CD4-positive, alpha-beta T cell treated with Interleukin-10 for 1 hour (primary cell): ENCODE results near the gene ZNF438.
A peak's percentile ranks its signal among the peaks of the same experiment; 100 is the strongest.
"Not testable (repeated sequence)": the region's sequence is repeated elsewhere in the genome, so short reads cannot be mapped to it uniquely, and the experiment has no call there.

Experiments
- DNase-seq: peaks from one replicate; pipeline ENCODE4 v3.0.0-alpha.2; 2020

Gene ZNF438

DNA sequence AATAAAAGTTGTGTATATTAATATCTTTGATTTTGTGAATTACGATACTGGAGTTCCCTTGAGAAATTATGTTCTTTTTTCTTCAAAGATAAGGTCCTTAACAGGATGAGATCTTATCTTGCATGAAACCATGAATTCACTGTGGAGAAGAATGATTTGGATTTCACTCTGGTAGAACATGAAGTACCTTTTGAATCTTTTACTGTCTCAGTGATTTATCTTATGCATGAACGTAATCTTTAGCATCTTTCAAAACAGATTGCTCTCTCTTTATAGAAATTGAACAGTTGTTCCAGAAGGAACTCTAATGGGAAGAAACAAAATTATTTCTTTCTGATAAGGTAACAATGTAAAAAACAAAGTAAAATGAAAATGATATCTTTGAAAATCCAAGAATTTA is 11.0 kb upstream of the ZNF438 start:
- no peak for DNase-seq

DNA sequence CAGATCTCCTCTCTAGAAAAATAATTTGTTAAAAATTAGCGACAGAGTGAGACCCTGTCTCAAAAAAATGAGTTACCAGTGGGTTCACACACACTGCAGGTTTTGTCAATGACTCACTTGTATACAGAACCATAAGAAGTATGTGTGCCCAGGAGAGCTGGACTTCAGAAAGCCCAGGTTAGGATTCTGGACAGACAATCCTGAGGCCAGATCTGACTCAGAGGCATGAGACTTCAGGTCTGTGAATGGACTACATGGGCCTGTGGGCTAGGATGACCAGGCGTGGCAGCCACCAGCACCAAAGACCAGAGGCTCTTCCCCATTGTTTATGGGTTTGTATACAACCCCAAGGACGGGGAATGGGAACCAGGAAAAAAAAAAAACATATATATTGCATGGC is 9.3 kb upstream of the ZNF438 start:
- no peak for DNase-seq

DNA sequence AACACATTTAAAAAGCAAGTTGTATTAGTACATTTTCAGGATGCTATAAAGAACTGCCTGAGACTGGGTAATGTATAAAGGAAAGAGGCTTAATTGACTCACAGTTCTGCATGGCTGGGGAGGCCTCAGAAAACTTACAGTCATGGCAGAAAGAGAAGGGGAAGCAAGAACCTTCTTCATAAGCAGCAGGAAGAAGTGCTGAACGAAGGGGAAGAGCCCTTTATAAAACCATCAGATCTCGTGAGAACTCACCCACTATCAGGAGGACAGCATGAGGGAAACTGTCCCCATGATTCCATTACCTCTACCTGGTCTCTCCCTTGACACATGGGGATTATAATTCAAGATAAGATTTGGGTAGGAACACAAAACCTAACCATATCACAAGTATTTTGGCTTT is 7.3 kb upstream of the ZNF438 start:
- DNase-seq: not testable (repeated sequence)

- no peak for DNase-seq
Observed at GRCh38 chr10:31037749-31038148, 6.1 kb upstream of the ZNF438 start.

DNA sequence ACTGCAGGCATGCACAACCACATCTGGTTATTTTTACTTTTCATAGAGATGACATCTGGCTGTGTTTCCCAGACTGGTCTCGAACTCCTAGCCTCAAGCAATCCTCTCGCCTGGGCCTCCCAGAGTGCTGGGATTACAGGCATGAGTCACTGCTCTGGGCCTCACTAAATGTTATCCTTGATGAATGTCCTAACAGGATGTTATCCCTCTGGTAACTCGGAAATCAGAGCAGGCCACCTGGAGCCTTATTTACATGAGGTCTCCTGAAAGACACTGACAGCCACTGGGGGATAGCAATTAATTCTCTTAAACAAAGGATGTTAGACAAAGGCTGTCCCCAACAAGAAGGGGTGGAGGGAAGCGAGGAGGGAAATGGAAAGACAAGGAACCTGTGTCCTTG is 4.5 kb upstream of the ZNF438 start:
- no peak for DNase-seq

GRCh38 chr10:31035266-31035798 is 3.7 kb upstream of the ZNF438 start:
- DNase-seq: no peak

- no peak for DNase-seq
Observed at GRCh38 chr10:31034098-31034909, 2.6 kb upstream of the ZNF438 start.

GRCh38 chr10:31033147-31033546 is 1.5 kb upstream of the ZNF438 start:
- DNase-seq: no peak

DNA sequence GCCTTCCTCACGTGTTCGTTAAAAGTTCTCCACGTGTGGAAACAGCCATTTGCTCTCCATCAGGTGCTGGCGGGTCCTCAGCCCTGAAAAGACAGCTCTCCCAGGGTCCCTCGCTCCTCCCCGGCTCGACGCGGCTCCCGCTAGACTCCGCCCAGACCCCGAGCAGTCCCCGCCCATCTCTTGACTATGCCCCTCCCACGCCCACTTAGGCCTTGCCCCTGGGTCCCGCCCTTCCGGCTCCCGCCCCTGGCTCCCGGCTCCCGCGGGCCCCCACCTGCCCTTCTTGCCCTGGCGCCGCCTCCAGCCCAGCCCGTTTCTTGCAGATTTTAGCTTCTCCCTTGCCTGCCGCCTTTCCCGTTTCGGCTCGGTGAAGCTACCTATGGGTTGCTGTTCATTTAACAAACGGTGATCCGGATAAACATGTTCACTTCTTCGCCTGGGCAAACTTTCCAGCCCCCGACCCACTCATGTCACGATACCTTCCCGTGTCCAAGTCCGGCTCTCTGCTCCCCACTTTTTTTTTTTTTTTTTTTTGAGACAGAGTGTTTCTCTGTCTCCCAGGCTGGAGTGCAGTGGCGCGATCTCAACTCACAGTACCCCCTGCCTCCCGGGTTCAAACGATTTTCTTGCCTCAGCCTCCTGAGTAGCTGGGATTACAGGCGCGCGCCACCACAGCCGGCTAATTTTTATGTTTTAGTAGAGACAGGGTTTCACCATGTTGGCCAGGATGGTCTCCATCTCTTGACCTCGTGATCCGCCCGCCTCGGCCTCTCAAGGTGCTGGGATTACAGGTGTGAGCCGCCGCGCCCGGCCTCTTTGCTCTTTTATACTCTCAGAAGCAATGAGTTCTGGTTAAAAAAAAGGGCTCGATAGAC is 830 bp upstream of the ZNF438 start:
- peak; percentile 96 for DNase-seq

GRCh38 chr10:31031205-31031557 is 484 bp downstream of the ZNF438 start:
- no peak for DNase-seq

DNA sequence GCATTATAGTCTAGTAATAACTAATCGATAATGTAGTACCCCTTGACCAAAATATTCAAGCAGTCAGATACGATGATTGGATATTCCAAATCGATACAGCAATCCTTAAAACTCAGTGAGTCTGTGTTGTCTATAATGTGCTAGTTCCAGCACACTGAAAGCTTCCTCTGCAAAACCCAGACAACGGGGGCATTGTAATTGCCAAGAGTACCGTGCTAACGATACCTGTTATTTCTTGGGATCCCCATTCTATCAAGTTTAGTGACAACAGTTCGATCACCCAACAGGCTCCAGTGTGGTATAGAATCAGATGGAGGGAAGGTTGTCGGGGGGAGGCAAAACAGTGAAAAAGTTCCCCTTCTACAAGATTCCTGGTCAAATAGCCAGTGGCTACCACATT is 865 bp downstream of the ZNF438 start:
- DNase-seq: no peak

DNA sequence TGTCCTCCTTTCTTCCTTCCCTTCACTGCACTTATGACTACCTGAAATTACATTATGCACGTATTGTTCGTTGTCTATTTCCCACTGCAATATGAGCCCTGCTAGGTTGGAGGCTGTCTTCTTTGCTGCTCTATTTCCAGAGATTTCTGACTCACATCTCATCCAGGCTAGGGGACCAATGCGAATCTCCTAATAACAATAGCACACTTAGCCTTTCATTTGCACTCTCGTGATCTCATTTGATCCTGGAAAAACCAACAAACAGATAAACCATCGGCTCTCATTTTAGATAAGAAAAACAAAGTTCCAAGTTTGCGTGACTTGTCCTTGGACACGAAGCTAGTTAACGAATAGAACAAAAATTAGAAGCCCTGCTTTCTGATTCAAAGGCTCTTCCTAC is 1.4 kb downstream of the ZNF438 start:
- no peak for DNase-seq

- no peak for DNase-seq
Observed at GRCh38 chr10:31028081-31028480, 3.6 kb downstream of the ZNF438 start.

GRCh38 chr10:31026279-31026678 is 5.4 kb downstream of the ZNF438 start:
- not testable (repeated sequence) for DNase-seq

DNA sequence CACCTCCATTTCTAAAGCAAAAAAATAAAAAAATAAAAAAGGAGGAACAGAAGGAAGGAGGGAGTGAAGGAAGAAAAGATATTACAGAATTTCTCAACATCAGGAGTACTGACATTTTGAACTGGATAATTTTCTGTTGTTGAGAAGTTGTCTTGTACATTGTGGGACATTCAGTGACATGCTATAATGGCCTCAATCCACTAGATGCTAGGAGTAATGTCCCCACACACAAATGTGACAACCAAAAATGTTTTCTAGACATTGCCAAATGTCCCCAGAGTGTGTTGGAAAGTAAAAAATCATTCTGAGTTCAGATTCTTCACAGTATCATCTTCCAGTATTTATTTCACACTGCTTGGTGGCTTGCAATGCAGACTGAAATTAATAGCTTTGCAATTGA is 6.5 kb downstream of the ZNF438 start:
- no peak for DNase-seq

- no peak for DNase-seq
Observed at GRCh38 chr10:31023558-31023957, 8.1 kb downstream of the ZNF438 start.

GRCh38 chr10:31020209-31020608 is 11.5 kb downstream of the ZNF438 start:
- no peak for DNase-seq

DNA sequence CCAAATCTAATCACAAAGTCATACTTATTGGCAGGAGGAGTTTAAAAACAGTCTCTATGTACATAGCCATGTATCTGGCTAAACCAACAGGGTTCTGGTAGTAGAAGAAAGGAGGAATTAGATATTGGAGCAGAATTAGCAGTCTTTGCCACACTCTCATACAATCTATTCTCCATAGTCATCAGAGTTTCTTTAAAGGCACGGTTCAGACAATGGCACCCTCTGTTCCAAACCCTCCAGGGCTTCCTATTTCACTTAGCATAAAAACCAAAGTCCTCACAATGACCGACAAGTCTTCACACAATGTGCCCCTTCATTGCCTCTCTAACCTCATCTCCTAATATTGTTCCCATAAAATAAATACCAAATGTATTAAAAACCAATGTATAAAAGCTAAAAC is 12.7 kb downstream of the ZNF438 start:
- no peak for DNase-seq

DNA sequence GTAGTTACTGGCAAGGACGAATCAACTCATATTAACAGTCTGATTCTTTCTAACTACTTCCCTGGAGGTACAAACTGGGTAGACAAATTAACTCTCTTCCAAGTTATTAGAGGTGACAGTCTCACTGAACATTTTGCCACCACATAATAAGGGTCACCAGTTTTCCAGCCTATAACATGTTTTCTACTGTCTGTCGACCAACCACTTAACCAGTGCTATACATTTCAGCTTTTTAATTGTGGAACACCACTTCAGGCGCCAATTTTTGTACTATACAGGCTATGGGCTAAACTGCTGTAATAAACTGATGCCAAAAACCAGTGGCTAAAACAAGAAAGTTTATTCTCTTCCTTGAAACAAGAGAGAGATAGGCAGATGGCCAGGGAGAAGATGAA is 13.3 kb downstream of the ZNF438 start:
- no peak for DNase-seq

DNA sequence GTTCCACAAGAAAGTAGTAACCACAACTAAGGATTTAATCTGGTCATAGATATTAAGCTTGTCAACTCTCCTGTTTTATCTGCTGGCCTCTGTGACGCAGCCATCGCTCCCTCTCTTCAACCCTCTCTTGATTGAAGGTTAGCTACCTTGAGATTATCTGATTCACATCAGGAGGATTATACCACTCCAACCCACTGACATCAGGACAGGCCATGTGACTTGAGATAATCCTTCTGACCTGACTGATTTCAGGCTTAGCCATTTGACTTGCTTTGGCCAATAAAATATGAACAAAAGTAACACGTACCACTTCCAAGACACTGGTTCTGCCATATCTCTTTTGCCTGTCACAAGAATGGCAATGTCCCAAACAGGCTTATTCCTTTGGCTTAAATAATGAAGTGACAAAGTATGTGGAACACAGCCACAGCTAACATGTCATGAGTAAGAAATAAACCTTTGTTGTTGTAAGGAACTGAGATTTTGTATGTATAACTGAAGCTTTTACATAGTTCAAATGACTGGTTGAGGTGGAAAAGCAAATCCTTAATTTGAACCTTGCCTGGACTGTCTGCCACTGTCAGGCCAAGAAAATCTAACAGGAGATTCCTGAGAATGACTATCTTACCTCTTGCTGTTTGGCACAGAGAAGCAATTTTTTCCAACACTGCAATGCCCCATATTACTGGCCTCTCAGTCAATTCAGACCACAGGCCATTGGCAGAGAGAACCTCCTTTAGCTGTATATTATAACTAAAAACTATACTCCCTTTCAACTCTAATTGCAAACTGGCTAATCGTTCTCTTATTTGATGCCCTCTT is 13.9 kb downstream of the ZNF438 start:
- no peak for DNase-seq

- DNase-seq: no peak
Observed at GRCh38 chr10:31014161-31014875, 17.3 kb downstream of the ZNF438 start.

GRCh38 chr10:31013331-31013730 is 18.3 kb downstream of the ZNF438 start:
- no peak for DNase-seq

DNA sequence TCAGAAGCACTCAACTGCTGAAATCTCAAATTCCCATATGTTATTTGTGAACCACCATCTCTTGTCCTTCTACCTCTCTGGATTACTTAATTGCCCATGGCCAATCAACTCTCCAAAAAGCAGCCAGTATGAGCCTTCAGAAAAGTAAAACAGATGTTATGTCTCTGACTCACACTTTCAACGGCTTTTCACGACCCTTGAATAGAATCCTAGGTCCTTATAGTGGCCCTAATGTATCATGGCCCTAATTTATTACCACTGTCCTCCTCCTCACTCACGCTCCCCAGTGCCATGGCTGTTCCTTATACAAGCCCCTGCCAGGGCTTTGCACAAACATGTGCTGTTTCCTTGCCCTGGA is 20.0 kb downstream of the ZNF438 start:
- DNase-seq: no peak
